H9 (cell line): ENCODE data around the gene WDR91. TPM values are rescaled to one million over a fixed set of nuclear protein-coding genes. Genes with fewer than 3 reads are reported as not detected.

ENCODE experiments used
- DNase-seq: peaks from one replicate; pipeline ENCODE4 v3.0.0-alpha.2; 2017
- H2AFZ ChIP-seq: one replicate; pipeline ENCODE4 v1.6.1; 2013; ENCODE audit warnings: mild to moderate bottlenecking, low read length, control low read depth, moderate library complexity
- H2AK5ac ChIP-seq: 2 replicates; pipeline ENCODE4 v1.6.1; 2013; ENCODE audit warnings: low read length, control low read depth, mixed read lengths; ENCODE audit not compliant: insufficient read length
- H2BK120ac ChIP-seq: one replicate; pipeline ENCODE4 v1.6.1; 2013; ENCODE audit warnings: low read depth, mild to moderate bottlenecking, low read length, control low read depth, inconsistent platforms; ENCODE audit not compliant: poor library complexity, severe bottlenecking
- H2BK12ac ChIP-seq: 2 replicates; pipeline ENCODE4 v1.6.1; 2013; ENCODE audit warnings: low read length, control low read depth, mixed read lengths, low read depth; ENCODE audit not compliant: insufficient read length
- H2BK15ac ChIP-seq: 2 replicates; pipeline ENCODE4 v1.6.1; 2013; ENCODE audit warnings: low read depth, low read length, control low read depth
- H2BK20ac ChIP-seq: one replicate; pipeline ENCODE4 v1.6.1; 2013; ENCODE audit warnings: low read depth, mild to moderate bottlenecking, low read length, control low read depth, inconsistent platforms; ENCODE audit not compliant: poor library complexity, severe bottlenecking
- H2BK5ac ChIP-seq: 2 replicates; pipeline ENCODE4 v1.6.1; 2013; ENCODE audit warnings: low read length, control low read depth, mixed read lengths; ENCODE audit not compliant: insufficient read length
- H3K14ac ChIP-seq: 2 replicates; pipeline ENCODE4 v1.6.1; 2013; ENCODE audit warnings: low read length, control low read depth; ENCODE audit not compliant: insufficient read depth
- H3K18ac ChIP-seq: 2 replicates; pipeline ENCODE4 v1.6.1; 2013; ENCODE audit warnings: low read depth, mild to moderate bottlenecking, mixed read lengths, low read length, control low read depth; ENCODE audit not compliant: insufficient read length
- H3K23ac ChIP-seq: 2 replicates; pipeline ENCODE4 v1.6.1; 2013; ENCODE audit warnings: low read length, control low read depth, mixed read lengths, low read depth; ENCODE audit not compliant: insufficient read length
- H3K23me2 ChIP-seq: 2 replicates; pipeline ENCODE4 v1.6.1; 2013; ENCODE audit warnings: low read depth, mild to moderate bottlenecking, mixed read lengths, low read length, control low read depth; ENCODE audit not compliant: insufficient read length, poor library complexity, severe bottlenecking
- H3K27ac ChIP-seq: 2 replicates; pipeline ENCODE4 v1.5.1; 2013; ENCODE audit warnings: low read length, control low read depth, mixed read lengths, low read depth; ENCODE audit not compliant: insufficient read length
- H3K27me3 ChIP-seq: 2 replicates; pipeline ENCODE4 v1.6.1; 2013; ENCODE audit warnings: low read length, control low read depth, inconsistent platforms; ENCODE audit not compliant: insufficient read depth
- H3K4ac ChIP-seq: 2 replicates; pipeline ENCODE4 v1.6.1; 2013; ENCODE audit warnings: low read depth, mild to moderate bottlenecking, control low read depth, inconsistent platforms, low read length, moderate library complexity
- H3K4me1 ChIP-seq: 2 replicates; pipeline ENCODE4 v1.6.1; 2013; ENCODE audit warnings: low read length, control low read depth, inconsistent platforms; ENCODE audit not compliant: insufficient read depth
- H3K4me2 ChIP-seq: 2 replicates; pipeline ENCODE4 v1.6.1; 2013; ENCODE audit warnings: low read length, control low read depth, mixed read lengths; ENCODE audit not compliant: insufficient read length, insufficient read depth
- H3K56ac ChIP-seq: 2 replicates; pipeline ENCODE4 v1.6.1; 2013; ENCODE audit warnings: low read depth, mild to moderate bottlenecking, mixed read lengths, low read length, control low read depth; ENCODE audit not compliant: insufficient read length
- H3K79me1 ChIP-seq: 2 replicates; pipeline ENCODE4 v1.6.1; 2013; ENCODE audit warnings: low read depth, mild to moderate bottlenecking, moderate library complexity, low read length, control low read depth, inconsistent platforms; ENCODE audit not compliant: insufficient read depth, poor library complexity, severe bottlenecking
- H3K79me2 ChIP-seq: 2 replicates; pipeline ENCODE4 v1.6.1; 2013; ENCODE audit warnings: low read length, control low read depth, inconsistent platforms; ENCODE audit not compliant: insufficient read depth
- H3K9ac ChIP-seq: 2 replicates; pipeline ENCODE4 v1.6.1; 2013; ENCODE audit warnings: low read length, control low read depth, mixed read lengths; ENCODE audit not compliant: insufficient read length; ENCODE audit errors: extremely low read depth
- H3K9me3 ChIP-seq: one replicate; pipeline ENCODE4 v1.6.1; 2013; ENCODE audit warnings: low read depth, low read length, inconsistent platforms; ENCODE audit not compliant: control insufficient read depth
- H3T11ph ChIP-seq: one replicate; pipeline ENCODE4 v1.6.1; 2013; ENCODE audit warnings: mild to moderate bottlenecking, low read length, control low read depth, inconsistent platforms
- H4K20me1 ChIP-seq: one replicate; pipeline ENCODE4 v1.6.1; 2013; ENCODE audit not compliant: control insufficient read depth, insufficient read length, insufficient read depth
- H4K5ac ChIP-seq: 2 replicates; pipeline ENCODE4 v1.6.1; 2013; ENCODE audit warnings: low read depth, mild to moderate bottlenecking, mixed read lengths, low read length, control low read depth; ENCODE audit not compliant: insufficient read length
- H4K8ac ChIP-seq: replicated peaks from 2 replicates; pipeline ENCODE4 v1.6.1; 2013; ENCODE audit warnings: low read length, control low read depth, mixed read lengths, low read depth; ENCODE audit not compliant: insufficient read length
- H4K91ac ChIP-seq: 2 replicates; pipeline ENCODE4 v1.6.1; 2013; ENCODE audit warnings: low read depth, mild to moderate bottlenecking, moderate library complexity, mixed read lengths, low read length, control low read depth; ENCODE audit not compliant: insufficient read length
- H3K27ac Mint-ChIP-seq, 3 experiments: 2 replicates in 2 of 3; 3 replicates in 1 of 3; pipeline ENCODE4 v1.8.0; 2020 to 2021; ENCODE audit warnings: mixed read lengths in 3 of 3, mild to moderate bottlenecking in 1 of 3, moderate library complexity in 1 of 3
- H3K27me3 Mint-ChIP-seq: 2 replicates; pipeline ENCODE4 v1.8.0; 2021; ENCODE audit warnings: low read depth, mild to moderate bottlenecking, moderate library complexity, mixed read lengths
- H3K36me3 Mint-ChIP-seq, 3 experiments: 2 replicates in 2 of 3; 3 replicates in 1 of 3; pipeline ENCODE4 v1.8.0; 2020 to 2021; ENCODE audit warnings: low read depth in 3 of 3, mixed read lengths in 3 of 3; ENCODE audit not compliant: insufficient read depth in 1 of 3
- H3K4me1 Mint-ChIP-seq, 2 experiments: 2 replicates each; pipeline ENCODE4 v1.8.0; 2020; ENCODE audit warnings: mixed read lengths in 2 of 2
- H3K4me3 Mint-ChIP-seq, 2 experiments: 2 replicates in 1 of 2; 3 replicates in 1 of 2; pipeline ENCODE4 v1.8.0; 2020 to 2021; ENCODE audit warnings: mild to moderate bottlenecking in 2 of 2, mixed read lengths in 2 of 2, moderate library complexity in 1 of 2
- H3K9me3 Mint-ChIP-seq, 2 experiments: 2 replicates in 1 of 2; 3 replicates in 1 of 2; pipeline ENCODE4 v1.8.0; 2020; ENCODE audit warnings: mild to moderate bottlenecking in 2 of 2, mixed read lengths in 2 of 2, moderate library complexity in 1 of 2
- WGBS: extraction: QIAGEN DNeasy Blood & Tissue Kit; methylation state at CpG from one replicate; pipeline ENCODE4 v1.1.7; 2013; ENCODE audit warnings: missing lambda C conversion rate, low lambda C conversion rate, mixed read lengths; ENCODE audit not compliant: insufficient read length; ENCODE audit errors: extremely low coverage; 5-methylcytosine and 5-hydroxymethylcytosine counted together
- total RNA-seq: library from RNA; stranded (reverse); gene quantifications from 2 replicates; pipeline ENCODE4 v1.2.1, GENCODE V29; 2021
- TF ChIP-seq, protein P1 (sequence below): fragments of 200-600 bp; sonication (generic); conservative IDR thresholded peaks from 3 replicates; pipeline ENCODE4 v1.8.0; 2021; ENCODE audit warnings: antibody characterized with exemption, mild to moderate bottlenecking

Gene WDR91
- total RNA-seq, 1 experiment from 2014 or later, result 9.4 TPM

DNA sequence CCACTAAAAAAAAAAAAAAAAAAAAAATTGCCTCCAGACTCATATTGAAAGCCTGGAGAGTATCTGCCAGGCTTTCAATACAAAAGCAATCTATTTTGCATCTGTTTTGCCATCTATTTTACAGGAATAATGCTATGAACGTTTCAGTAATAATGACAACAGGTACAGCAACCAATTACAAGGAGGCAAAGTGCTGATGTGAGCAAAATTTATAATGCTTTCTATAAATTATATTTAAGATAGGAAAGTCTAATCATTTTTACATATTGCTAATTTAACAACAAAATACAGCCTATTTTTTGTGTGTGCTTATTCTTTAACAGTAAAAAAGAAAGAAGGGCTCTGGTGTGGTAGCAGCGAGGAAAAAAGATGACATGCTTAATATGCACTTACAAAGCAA is 10.0 kb downstream of the WDR91 start:
- Mint-ChIP-seq H3K27me3 (no peaks in the 10 kb centered on the region), H3K27ac (no peak overlapping the region), H3K4me1 (peaks cover 0 to 5% of the 10 kb centered on the region in 2 experiments; a peak in 3 of 4 replicates), H3K9me3 (no peaks in the 10 kb centered on the region), H3K4me3 (no peak overlapping the region), H3K36me3 (peaks cover 5 to 38% (median 13%) of the 10 kb centered on the region in 3 experiments)
- Histone ChIP-seq H3K27me3 (no peaks in the 10 kb centered on the region), H3K56ac (no peak overlapping the region), H3T11ph (no peak overlapping the region), H3K9ac (no peak overlapping the region), H2BK120ac (no peak overlapping the region), H3K27ac (no peak overlapping the region), H2BK20ac (no peak overlapping the region), H2AK5ac (no peak overlapping the region), H4K8ac (no peak overlapping the region), H3K4ac (no peak overlapping the region), H3K4me2 (no peak overlapping the region), H3K9me3 (no peaks in the 10 kb centered on the region), H2BK15ac (no peak overlapping the region), H3K4me1 (no peaks in the 10 kb centered on the region), H4K5ac (no peak overlapping the region), H2BK12ac (no peak overlapping the region), H4K20me1 (no peaks in the 10 kb centered on the region), H3K23ac (no peak overlapping the region), H3K18ac (no peak overlapping the region), H2BK5ac (no peak overlapping the region), H2AFZ (no peak overlapping the region), H4K91ac (no peak overlapping the region), H3K79me1 (no peaks in the 10 kb centered on the region), H3K79me2 (no peaks in the 10 kb centered on the region), H3K23me2 (no peaks in the 10 kb centered on the region), H3K14ac (no peak overlapping the region)
- no peak for DNase-seq
- no CpG with 5 or more reads among the region's 2 CpGs for WGBS
- TF ChIP-seq, protein P1, sequence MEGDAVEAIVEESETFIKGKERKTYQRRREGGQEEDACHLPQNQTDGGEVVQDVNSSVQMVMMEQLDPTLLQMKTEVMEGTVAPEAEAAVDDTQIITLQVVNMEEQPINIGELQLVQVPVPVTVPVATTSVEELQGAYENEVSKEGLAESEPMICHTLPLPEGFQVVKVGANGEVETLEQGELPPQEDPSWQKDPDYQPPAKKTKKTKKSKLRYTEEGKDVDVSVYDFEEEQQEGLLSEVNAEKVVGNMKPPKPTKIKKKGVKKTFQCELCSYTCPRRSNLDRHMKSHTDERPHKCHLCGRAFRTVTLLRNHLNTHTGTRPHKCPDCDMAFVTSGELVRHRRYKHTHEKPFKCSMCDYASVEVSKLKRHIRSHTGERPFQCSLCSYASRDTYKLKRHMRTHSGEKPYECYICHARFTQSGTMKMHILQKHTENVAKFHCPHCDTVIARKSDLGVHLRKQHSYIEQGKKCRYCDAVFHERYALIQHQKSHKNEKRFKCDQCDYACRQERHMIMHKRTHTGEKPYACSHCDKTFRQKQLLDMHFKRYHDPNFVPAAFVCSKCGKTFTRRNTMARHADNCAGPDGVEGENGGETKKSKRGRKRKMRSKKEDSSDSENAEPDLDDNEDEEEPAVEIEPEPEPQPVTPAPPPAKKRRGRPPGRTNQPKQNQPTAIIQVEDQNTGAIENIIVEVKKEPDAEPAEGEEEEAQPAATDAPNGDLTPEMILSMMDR, result no peak
